GM12878 (cell line): ENCODE data around the gene FOXD1. TPM values are rescaled to one million over a fixed set of nuclear protein-coding genes. Genes with fewer than 3 reads are reported as not detected.

Experiments used
- ATAC-seq: fragments of 200-7000 bp; cut with Tn5 transposase; 3 replicates; pipeline ENCODE4 v1.9.1; 2020; ENCODE audit warnings: mild to moderate bottlenecking, moderate library complexity
- BruUV-seq: library from RNA; stranded (reverse); fragments of 400-500 nt; replicated peaks from 2 replicates; lab custom pipeline; 2021; lab: Mats Ljungman, UMichigan
- CTCF ChIA-PET: fragments of 300-600 bp; sonication (Branson Sonifier 250); formaldehyde crosslinking; extraction: SDS; loops from one replicate; lab custom pipeline; 2021; ENCODE audit warnings: inconsistent platforms; lab: Yijun Ruan, JAX
- POLR2A ChIA-PET: fragments of 350-600 bp; formaldehyde crosslinking; extraction: SDS; loops from one replicate; lab custom pipeline; 2021; ENCODE audit warnings: inconsistent platforms; lab: Charles Lee
- RAD21 ChIA-PET: fragments of 300-600 bp; sonication (Branson Sonifier 250); formaldehyde crosslinking; loops from one replicate; lab custom pipeline; 2023; ENCODE audit warnings: antibody characterized with exemption; ENCODE audit not compliant: unreplicated experiment; lab: Charles Lee
- SMC1A ChIA-PET: fragments of 300-600 bp; sonication (Branson Sonifier 250); formaldehyde crosslinking; loops from one replicate; lab custom pipeline; 2023; ENCODE audit not compliant: unreplicated experiment, uncharacterized antibody; lab: Charles Lee
- DNase-seq: peaks from one replicate; pipeline ENCODE4 v3.0.0-alpha.2; 2011; ENCODE audit warnings: low read depth, low spot score
- FAIRE-seq: peaks from 3 replicates; lab custom pipeline; 2011; peaks lifted over from hg19 to GRCh38; lab: Jason Lieb, UNC
- H2AFZ ChIP-seq: 2 replicates; pipeline ENCODE4 v1.6.0; 2011; ENCODE audit warnings: low read depth, low read length, control low read depth; ENCODE audit not compliant: control insufficient read depth
- H3K27ac ChIP-seq: 2 replicates; pipeline ENCODE4 v1.5.1; 2011; ENCODE audit warnings: control low read depth; ENCODE audit not compliant: control insufficient read depth, insufficient read depth
- H3K27me3 ChIP-seq, 2 experiments: replicated peaks in 1 of 2; 2 replicates each; pipeline versions ENCODE4 v1.6.0 to v1.6.1; 2011; ENCODE audit warnings: low read length in 1 of 2; ENCODE audit not compliant: control insufficient read depth in 2 of 2, insufficient read depth in 2 of 2
- H3K36me3 ChIP-seq, 2 experiments: 2 replicates each; pipeline ENCODE4 v1.5.1; 2011; ENCODE audit warnings: low read length in 1 of 2; ENCODE audit not compliant: control insufficient read depth in 2 of 2, insufficient read depth in 2 of 2
- H3K4me1 ChIP-seq: 2 replicates; pipeline ENCODE4 v1.6.1; 2011; ENCODE audit warnings: mild to moderate bottlenecking, low read length, moderate library complexity, mixed read lengths; ENCODE audit not compliant: control insufficient read depth, insufficient read depth
- H3K4me2 ChIP-seq: 2 replicates; pipeline ENCODE4 v1.6.0; 2011; ENCODE audit warnings: control low read depth; ENCODE audit not compliant: control insufficient read depth, insufficient read depth
- H3K4me3 ChIP-seq: fragments of 200-600 bp; sonication (generic); 2 replicates; pipeline ENCODE4 v1.5.1; 2016
- H3K79me2 ChIP-seq: 2 replicates; pipeline ENCODE4 v1.6.0; 2011; ENCODE audit warnings: low read length; ENCODE audit not compliant: control insufficient read depth, insufficient read depth
- H3K9ac ChIP-seq: 2 replicates; pipeline ENCODE4 v1.8.0; 2011; ENCODE audit warnings: low read length, control low read depth, mixed read lengths; ENCODE audit not compliant: control insufficient read depth, insufficient read depth
- H3K9me3 ChIP-seq: replicated peaks from 3 replicates; pipeline ENCODE4 v1.5.1; 2011; ENCODE audit warnings: mild to moderate bottlenecking, low read length; ENCODE audit not compliant: control insufficient read depth, insufficient read depth
- H4K20me1 ChIP-seq: 2 replicates; pipeline ENCODE4 v1.6.0; 2011; ENCODE audit not compliant: control insufficient read depth, insufficient read depth
- CHD2 ChIP-seq: IDR thresholded peaks from 2 replicates; pipeline ENCODE4 v1.6.1; 2011; ENCODE audit warnings: low read depth, low read length, improper control_type of control experiment, borderline replicate concordance
- EP300 ChIP-seq, 2 experiments: fragments of 150-350 bp in 1 of 2; IDR thresholded peaks; 2 replicates each; pipeline ENCODE4 v1.6.1; 2011 to 2012; ENCODE audit warnings: low read depth in 2 of 2, low read length in 2 of 2, borderline replicate concordance in 1 of 2, improper control_type of control experiment in 1 of 2, inconsistent platforms in 1 of 2; ENCODE audit not compliant: control insufficient read depth in 1 of 2
- JUNB ChIP-seq: IDR thresholded peaks from 2 replicates; pipeline ENCODE4 v1.6.1; 2016; ENCODE audit warnings: antibody characterized with exemption, mild to moderate bottlenecking
- NFXL1 ChIP-seq: fragments of 450-650 bp; IDR thresholded peaks from 2 replicates; pipeline ENCODE4 v1.6.1; 2017; ENCODE audit warnings: antibody characterized with exemption, mild to moderate bottlenecking, borderline replicate concordance
- NFYA ChIP-seq: IDR thresholded peaks from 2 replicates; pipeline ENCODE4 v1.6.1; 2011; ENCODE audit warnings: low read depth, mild to moderate bottlenecking, low read length, improper control_type of control experiment, borderline replicate concordance
- NR2C2 ChIP-seq: IDR thresholded peaks from 2 replicates; pipeline ENCODE4 v1.6.1; 2011; ENCODE audit warnings: borderline replicate concordance, low read depth; ENCODE audit not compliant: control insufficient read depth, insufficient read length
- RBBP5 ChIP-seq: fragments of 200-600 bp; sonication (generic); conservative IDR thresholded peaks from 2 replicates; pipeline ENCODE4 v1.6.1; 2016
- RELA ChIP-seq: fragments of 450-650 bp; IDR thresholded peaks from 2 replicates; pipeline ENCODE4 v1.8.0; 2014; ENCODE audit warnings: borderline replicate concordance; ENCODE audit not compliant: partially characterized antibody
- SPI1 ChIP-seq: IDR thresholded peaks from 2 replicates; pipeline ENCODE4 v1.6.1; 2011; ENCODE audit warnings: low read depth, mild to moderate bottlenecking, low read length, moderate library complexity, borderline replicate concordance; ENCODE audit not compliant: insufficient read depth
- STAT1 ChIP-seq: fragments of 450-650 bp; conservative IDR thresholded peaks from 2 replicates; pipeline ENCODE4 v1.6.1; 2014; ENCODE audit warnings: antibody characterized with exemption, mild to moderate bottlenecking
- TBL1XR1 ChIP-seq: IDR thresholded peaks from 2 replicates; pipeline ENCODE4 v1.6.1; 2012; ENCODE audit warnings: low read depth, low read length, improper control_type of control experiment
- WGBS: methylation state at CpG from one replicate; pipeline ENCODE4 v1.1.6; 2016; ENCODE audit warnings: low lambda C conversion rate; ENCODE audit not compliant: insufficient replicate concordance, insufficient coverage; ENCODE audit errors: missing lambda C conversion rate; 5-methylcytosine and 5-hydroxymethylcytosine counted together
- in situ Hi-C: fragments of 300-500 bp; cut with MboI; formaldehyde crosslinking; loops from 9 replicates; pipeline ENCODE4 v1.14.3; 2018; ENCODE audit warnings: mixed read lengths
- intact Hi-C: fragments of 100-400 bp; cut with micrococcal nuclease; formaldehyde crosslinking; loops from one replicate; pipeline ENCODE4 v1.14.2; 2022; ENCODE audit not compliant: unreplicated experiment
- polyA plus RNA-seq, 11 experiments: library from polyadenylated mRNA; depleted of rRNA in 4 of 11; unstranded in 6 of 11; stranded (reverse) in 5 of 11; fragments of >200 nt; fragmentation: Nextera tagmentation in 4 of 11; fragmentation: Illumina TruSeq in 1 of 11; extraction: Ambion mirVana in 4 of 11; extraction: Trizol in 1 of 11; gene quantifications; 1 replicate in 1 of 11; 2 replicates in 10 of 11; pipeline versions ENCODE4 v1.2.1 to v1.2.3, GENCODE V29; 2011 to 2016; ENCODE audit warnings: inconsistent platforms in 2 of 11, missing spikeins in 2 of 11, low read depth in 1 of 11
- total RNA-seq, 4 experiments: library from RNA; depleted of rRNA in 3 of 4; stranded (reverse); fragments of >200 nt in 3 of 4; fragmentation: Illumina TruSeq in 1 of 4; extraction: Trizol in 1 of 4; gene quantifications; 2 replicates each; pipeline versions ENCODE4 v1.2.1 to v1.2.3, GENCODE V29; 2013 to 2021
- TF ChIP-seq, protein P1 (sequence below): IDR thresholded peaks from 2 replicates; pipeline ENCODE4 v1.6.1; 2012; ENCODE audit warnings: low read depth, low read length, improper control_type of control experiment

FOXD1 gene
- total and polyA plus RNA-seq, 10 of the 15 experiments (the other 5 are each of a cell fraction or from before 2014, with no cell fraction given) = not detected

DNA sequence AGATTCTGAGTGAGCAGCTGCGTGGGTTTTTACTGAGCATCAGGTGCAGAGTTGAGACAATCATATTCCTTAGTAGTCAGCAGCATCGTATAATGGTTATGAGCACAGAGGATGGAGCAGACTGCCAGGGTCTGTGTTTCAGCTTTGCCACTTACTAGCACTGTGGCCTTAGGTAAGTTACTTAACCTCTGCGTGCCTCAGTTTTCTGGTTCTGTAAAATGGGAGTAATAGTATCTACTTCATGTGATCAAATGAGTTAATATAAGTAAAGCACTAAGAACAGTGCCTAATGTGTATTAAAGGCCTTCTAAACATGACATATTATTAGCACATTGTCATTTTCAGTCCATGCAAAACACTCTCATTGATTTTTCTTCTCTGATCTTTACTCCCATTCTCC is 44.8 kb upstream of the FOXD1 start:
- ChIA-PET RAD21 (no interaction called here), CTCF (no interaction called here), POLR2A (no interaction called here), SMC1A (no interaction called here)
- H3K27me3 ChIP-seq = peaks cover 0 to 7% of the 10 kb centered on the region in 2 experiments; a peak in 1 of 4 replicates
- TF ChIP-seq NFYA (no peak), CHD2 (no peak), JUNB (no peak), NR2C2 (no peak), RELA (no peak), NFXL1 (no peak), EP300 (IDR thresholded peaks at IDR 0.05; ENCODE audit: borderline replicate concordance in 1 of 2, control insufficient read depth in 1 of 2, low read depth in 2 of 2, low read length in 2 of 2) (no peak), STAT1 (no peak), SPI1 (no peak), RBBP5 (no peak), TBL1XR1 (no peak)
- TF ChIP-seq, protein P1, sequence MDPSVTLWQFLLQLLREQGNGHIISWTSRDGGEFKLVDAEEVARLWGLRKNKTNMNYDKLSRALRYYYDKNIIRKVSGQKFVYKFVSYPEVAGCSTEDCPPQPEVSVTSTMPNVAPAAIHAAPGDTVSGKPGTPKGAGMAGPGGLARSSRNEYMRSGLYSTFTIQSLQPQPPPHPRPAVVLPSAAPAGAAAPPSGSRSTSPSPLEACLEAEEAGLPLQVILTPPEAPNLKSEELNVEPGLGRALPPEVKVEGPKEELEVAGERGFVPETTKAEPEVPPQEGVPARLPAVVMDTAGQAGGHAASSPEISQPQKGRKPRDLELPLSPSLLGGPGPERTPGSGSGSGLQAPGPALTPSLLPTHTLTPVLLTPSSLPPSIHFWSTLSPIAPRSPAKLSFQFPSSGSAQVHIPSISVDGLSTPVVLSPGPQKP = no peak
- H3K36me3 ChIP-seq = no peaks in the 10 kb centered on the region
- intact Hi-C loops = no loop called here
- no peak for DNase-seq
- no peaks in the 10 kb centered on the region for H3K9me3 ChIP-seq
- H3K9ac ChIP-seq = no peak overlapping the region
- no peak overlapping the region for H3K4me2 ChIP-seq
- WGBS = 61% methylated on average over 3 of the region's 3 CpGs
- H2AFZ ChIP-seq = no peak overlapping the region
- ATAC-seq = no peak
- H3K27ac ChIP-seq = no peak overlapping the region
- in situ Hi-C loops = no loop called here
- no peak overlapping the region for H3K4me3 ChIP-seq
- BruUV-seq = no TSS peak
- FAIRE-seq = no peak
- peaks cover 10% of the 10 kb centered on the region for H3K79me2 ChIP-seq
- H4K20me1 ChIP-seq = no peaks in the 10 kb centered on the region
- no peaks in the 10 kb centered on the region for H3K4me1 ChIP-seq
